Measurements from ENCODE around the gene TM7SF3.
A peak's percentile ranks its signal among the peaks of the same experiment; 100 is the strongest.
"Not testable (repeated sequence)": the region's sequence is repeated elsewhere in the genome, so short reads cannot be mapped to it uniquely, and the experiment has no call there.

Gene TM7SF3

GRCh38 chr12:27020761-27021160 is 6.6 kb upstream of the TM7SF3 start:
- no peaks in the 10 kb centered on the region for H3K9me3 ChIP-seq (ENCODE audit: severe bottlenecking)
- no peak for TF ChIP-seq CTCF (IDR thresholded peaks at IDR 0.05; ENCODE audit: low read depth, low read length)
- no peaks in the 10 kb centered on the region for H3K27me3 ChIP-seq (ENCODE audit: insufficient read depth, low read depth, severe bottlenecking)
- DNase-seq = no peak
- H3K36me3 ChIP-seq = peaks cover 3% of the 10 kb centered on the region
- no peak overlapping the region for H3K27ac ChIP-seq
- H3K4me3 ChIP-seq (ENCODE audit: low read depth, low read length) = no peak overlapping the region

GRCh38 chr12:27018037-27018436 is 3.9 kb upstream of the TM7SF3 start:
- Histone ChIP-seq H3K4me3 (ENCODE audit: low read depth, low read length) (no peak overlapping the region), H3K27me3 (ENCODE audit: insufficient read depth, low read depth, severe bottlenecking) (no peaks in the 10 kb centered on the region), H3K27ac (peak overlapping the region; percentile 5; the same call in 1 of the 2 replicates), H3K36me3 (peaks cover 3% of the 10 kb centered on the region), H3K9me3 (ENCODE audit: severe bottlenecking) (no peaks in the 10 kb centered on the region)
- no peak for TF ChIP-seq CTCF (IDR thresholded peaks at IDR 0.05; ENCODE audit: low read depth, low read length)
- peak; percentile 61 for DNase-seq

GRCh38 chr12:27017163-27017823 is 3.1 kb upstream of the TM7SF3 start:
- H3K36me3 ChIP-seq; DNase-seq; H3K27me3 ChIP-seq (ENCODE audit: insufficient read depth, low read depth, severe bottlenecking); H3K4me3 ChIP-seq (ENCODE audit: low read depth, low read length); H3K9me3 ChIP-seq (ENCODE audit: severe bottlenecking): not testable (repeated sequence)
- H3K27ac ChIP-seq = peak overlapping the region; percentile 5; the same call in 1 of the 2 replicates

- DNase-seq = no peak
- Histone ChIP-seq H3K4me3 (ENCODE audit: low read depth, low read length) (no peak overlapping the region), H3K27ac (no peak overlapping the region; the same call in none of the 2 replicates), H3K9me3 (ENCODE audit: severe bottlenecking) (no peaks in the 10 kb centered on the region), H3K36me3 (no peaks in the 10 kb centered on the region; the same call in 1 of the 2 replicates), H3K27me3 (ENCODE audit: insufficient read depth, low read depth, severe bottlenecking) (no peaks in the 10 kb centered on the region)
- TF ChIP-seq CTCF (IDR thresholded peaks at IDR 0.05; ENCODE audit: low read depth, low read length) = no peak
These were observed 1.5 kb upstream of the TM7SF3 start for GRCh38 chr12:27015730-27016076.

- TF ChIP-seq CTCF (IDR thresholded peaks at IDR 0.05; ENCODE audit: low read depth, low read length) = no peak
- Histone ChIP-seq H3K4me3 (ENCODE audit: low read depth, low read length) (peak overlapping the region; percentile 72), H3K27ac (peak overlapping the region; percentile 67), H3K36me3 (no peaks in the 10 kb centered on the region; the same call in 1 of the 2 replicates), H3K9me3 (ENCODE audit: severe bottlenecking) (no peaks in the 10 kb centered on the region), H3K27me3 (ENCODE audit: insufficient read depth, low read depth, severe bottlenecking) (no peaks in the 10 kb centered on the region)
- no peak for DNase-seq
These were observed 910 bp upstream of the TM7SF3 start for GRCh38 chr12:27014859-27015729.

- Histone ChIP-seq H3K27me3 (ENCODE audit: insufficient read depth, low read depth, severe bottlenecking) (no peaks in the 10 kb centered on the region), H3K9me3 (ENCODE audit: severe bottlenecking) (no peaks in the 10 kb centered on the region), H3K36me3 (no peaks in the 10 kb centered on the region; the same call in 1 of the 2 replicates), H3K4me3 (ENCODE audit: low read depth, low read length) (peak overlapping the region; percentile 72), H3K27ac (peak overlapping the region; percentile 67)
- DNase-seq = peak; percentile 19
- no peak for TF ChIP-seq CTCF (IDR thresholded peaks at IDR 0.05; ENCODE audit: low read depth, low read length)
These were observed 536 bp downstream of the TM7SF3 start for GRCh38 chr12:27013611-27014084.

Measured in WERI-Rb-1 (cell line).